Measurements from ENCODE around the gene APBA2.

DNA sequence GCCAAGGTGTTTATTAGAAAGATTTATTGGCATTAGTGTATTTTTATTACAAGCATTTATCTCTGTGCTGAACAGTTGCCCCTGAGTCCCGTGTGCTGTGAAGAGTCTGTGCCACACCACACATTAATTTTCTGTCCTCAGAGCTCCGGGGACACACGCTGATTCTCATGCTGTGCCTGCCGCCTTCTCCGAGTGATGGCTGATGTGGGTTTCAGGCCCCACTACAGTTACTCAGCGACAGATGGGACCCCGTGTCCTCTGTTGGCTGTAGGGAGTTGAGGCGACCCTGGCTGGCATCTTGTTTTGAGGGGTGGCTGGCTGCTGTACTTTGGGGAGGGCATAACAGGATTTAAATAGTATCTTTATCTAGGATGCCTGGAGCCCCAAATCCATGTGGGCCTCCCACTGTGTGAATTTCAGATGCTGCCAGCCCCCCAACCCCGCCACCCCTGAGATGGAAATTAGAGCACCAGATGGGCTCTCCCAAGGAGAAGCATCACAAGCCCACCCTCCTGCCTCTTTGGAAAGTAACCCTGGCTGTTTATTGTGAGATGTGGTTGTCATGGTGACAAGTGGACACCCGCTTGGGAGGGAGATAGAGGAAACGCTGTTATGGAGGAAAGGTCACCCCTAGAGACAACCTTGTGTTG is 185.6 kb downstream of the APBA2 start:
- TF ChIP-seq, protein P1, sequence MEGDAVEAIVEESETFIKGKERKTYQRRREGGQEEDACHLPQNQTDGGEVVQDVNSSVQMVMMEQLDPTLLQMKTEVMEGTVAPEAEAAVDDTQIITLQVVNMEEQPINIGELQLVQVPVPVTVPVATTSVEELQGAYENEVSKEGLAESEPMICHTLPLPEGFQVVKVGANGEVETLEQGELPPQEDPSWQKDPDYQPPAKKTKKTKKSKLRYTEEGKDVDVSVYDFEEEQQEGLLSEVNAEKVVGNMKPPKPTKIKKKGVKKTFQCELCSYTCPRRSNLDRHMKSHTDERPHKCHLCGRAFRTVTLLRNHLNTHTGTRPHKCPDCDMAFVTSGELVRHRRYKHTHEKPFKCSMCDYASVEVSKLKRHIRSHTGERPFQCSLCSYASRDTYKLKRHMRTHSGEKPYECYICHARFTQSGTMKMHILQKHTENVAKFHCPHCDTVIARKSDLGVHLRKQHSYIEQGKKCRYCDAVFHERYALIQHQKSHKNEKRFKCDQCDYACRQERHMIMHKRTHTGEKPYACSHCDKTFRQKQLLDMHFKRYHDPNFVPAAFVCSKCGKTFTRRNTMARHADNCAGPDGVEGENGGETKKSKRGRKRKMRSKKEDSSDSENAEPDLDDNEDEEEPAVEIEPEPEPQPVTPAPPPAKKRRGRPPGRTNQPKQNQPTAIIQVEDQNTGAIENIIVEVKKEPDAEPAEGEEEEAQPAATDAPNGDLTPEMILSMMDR (IDR thresholded peaks at IDR 0.05): no peak
- no peak for TF ChIP-seq POLR2A (IDR thresholded peaks at IDR 0.05)
